Kidney glomerular epithelial cell (primary cell): ENCODE measurements around the gene FAM83G.
"Not testable (repeated sequence)": the region's sequence is repeated elsewhere in the genome, so short reads cannot be mapped to it uniquely, and the experiment has no call there.

Experiments
- DNase-seq: peaks from one replicate; lab custom pipeline; 2025; lab: John Stamatoyannopoulos, UW

FAM83G gene

GRCh38 chr17:19022747-19023146 is 18.2 kb upstream of the FAM83G start:
- DNase-seq = no peak

DNA sequence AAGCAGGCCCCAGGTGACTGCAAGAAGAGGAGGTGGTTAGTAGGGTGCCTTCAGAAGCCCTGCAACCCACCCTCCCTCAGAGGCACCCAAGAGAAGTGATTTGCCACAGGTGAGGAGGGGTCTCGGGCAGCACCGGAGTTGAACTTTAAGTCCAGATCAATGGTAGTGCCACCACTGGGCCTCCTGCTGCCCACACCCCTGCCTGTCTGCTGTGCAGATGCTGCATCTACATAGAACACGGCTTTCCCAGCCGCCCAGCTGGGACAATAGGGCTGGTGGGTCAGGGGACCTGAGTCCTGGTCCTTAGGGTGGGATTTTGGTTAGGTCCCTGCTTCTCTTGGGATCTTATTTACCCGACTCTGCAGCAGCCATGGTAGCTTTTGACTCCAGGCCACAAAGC is 17.6 kb upstream of the FAM83G start:
- no peak for DNase-seq

GRCh38 chr17:19021622-19022083 is 17.1 kb upstream of the FAM83G start:
- DNase-seq = no peak

- DNase-seq = not testable (repeated sequence)
Observed at GRCh38 chr17:19021011-19021621, 16.6 kb upstream of the FAM83G start.

- no peak for DNase-seq
Observed at GRCh38 chr17:19020016-19020415, 15.5 kb upstream of the FAM83G start.

DNA sequence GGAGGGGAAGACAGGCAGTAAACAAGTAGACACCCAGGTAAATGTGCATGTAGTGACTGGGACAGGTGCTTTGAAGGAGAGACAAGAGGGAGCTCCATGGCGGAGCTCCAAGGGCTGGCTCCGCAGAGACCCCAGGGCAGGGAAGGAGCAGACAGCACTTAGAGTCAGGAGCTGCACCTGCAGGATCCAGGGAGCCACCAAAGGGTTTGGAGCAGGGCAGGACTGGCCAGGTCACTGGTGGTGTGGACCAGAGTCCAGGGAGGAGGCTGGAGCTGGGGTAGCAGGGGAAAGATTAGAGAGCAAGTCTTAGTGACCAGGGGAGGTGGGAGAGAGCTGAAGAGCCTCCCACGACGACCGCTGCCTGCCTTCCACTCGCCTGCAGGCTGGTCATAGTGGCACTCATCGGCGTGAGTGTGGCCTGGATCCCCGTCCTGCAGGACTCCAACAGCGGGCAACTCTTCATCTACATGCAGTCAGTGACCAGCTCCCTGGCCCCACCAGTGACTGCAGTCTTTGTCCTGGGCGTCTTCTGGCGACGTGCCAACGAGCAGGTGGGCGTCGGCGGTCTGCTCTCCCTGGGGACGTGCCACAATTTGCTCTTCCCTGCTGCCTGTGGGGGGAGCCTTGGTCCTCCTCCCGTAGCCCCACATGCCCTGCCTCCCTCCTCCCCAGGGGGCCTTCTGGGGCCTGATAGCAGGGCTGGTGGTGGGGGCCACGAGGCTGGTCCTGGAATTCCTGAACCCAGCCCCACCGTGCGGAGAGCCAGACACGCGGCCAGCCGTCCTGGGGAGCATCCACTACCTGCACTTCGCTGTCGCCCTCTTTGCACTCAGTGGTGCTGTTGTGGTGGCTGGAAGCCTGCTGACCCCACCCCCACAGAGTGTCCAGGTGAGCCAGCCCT is 14.7 kb upstream of the FAM83G start:
- no peak for DNase-seq

DNA sequence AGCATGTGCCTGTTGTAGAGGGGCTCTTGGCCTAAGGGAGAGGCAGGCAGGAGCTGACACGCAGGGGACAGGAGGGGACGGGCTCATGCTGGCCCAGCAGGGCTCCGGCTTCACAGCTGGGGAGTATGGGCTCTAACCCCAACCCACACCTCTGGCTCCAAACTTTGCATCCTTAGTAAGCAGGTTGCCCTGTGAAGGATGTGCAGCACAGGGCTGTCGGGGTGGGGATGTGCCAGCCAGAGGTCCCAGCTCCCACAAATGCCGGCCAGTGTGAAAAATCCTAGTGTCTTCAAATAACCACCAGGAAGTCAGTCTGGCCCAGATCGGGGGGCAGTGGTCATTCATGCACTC is 14.0 kb upstream of the FAM83G start:
- no peak for DNase-seq

DNA sequence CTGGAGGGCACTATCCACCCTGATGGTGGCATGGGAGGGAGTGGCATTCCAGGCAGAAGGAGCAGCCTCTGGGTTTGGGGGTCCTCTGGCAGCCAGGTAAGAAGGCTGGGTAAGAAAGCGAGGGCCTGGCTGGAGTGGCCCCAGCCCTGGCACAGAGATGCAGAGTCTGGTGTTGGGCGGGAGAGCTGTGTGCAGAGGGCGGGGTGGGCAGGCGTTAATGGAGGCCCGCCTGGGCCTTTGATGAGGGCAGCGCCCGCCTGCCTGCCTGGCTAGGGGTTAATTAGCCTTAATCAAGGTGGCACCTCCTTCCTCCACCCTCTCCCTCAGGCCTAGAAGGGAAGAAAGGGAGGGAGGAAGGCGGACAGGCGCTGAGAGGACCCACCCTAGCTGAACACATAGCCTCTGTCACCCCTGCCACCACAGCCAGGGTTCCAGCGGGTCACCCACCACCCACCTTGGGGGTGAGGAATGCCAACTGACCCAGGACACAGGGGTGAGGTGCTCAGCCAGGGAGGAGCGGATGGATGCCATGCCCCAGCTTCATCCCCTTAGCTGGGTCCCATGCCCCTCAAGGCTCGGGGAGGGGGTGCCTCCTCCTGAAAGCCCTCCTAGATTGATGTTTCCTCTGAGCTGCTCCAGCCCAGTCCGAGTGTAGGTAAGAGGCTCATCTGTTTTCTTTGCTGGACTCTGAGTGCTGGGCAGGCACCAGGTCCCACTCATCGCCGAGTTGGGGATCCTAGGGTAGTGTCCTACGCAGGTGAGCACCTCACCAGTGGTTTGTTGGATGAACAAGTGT is 13.4 kb upstream of the FAM83G start:
- no peak for DNase-seq

DNA sequence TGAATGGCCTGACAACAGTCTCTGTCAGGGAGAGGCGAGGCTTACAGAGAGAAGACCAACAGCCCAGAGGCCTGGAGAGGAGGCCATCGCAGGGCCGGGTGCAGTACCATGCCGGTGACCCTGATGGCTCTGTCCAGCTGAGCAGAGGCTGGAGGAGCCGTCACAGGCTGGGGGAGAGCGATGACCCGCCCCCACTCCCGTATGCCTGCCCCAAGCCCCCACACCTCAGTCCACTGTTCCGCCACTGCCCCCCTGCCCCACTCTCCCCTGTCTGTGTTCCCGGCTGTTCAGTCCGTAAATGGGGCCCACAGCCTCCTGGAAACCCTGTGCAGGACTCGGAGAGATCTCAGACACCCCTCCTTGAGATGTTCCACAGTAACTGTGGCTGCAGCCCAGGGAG is 12.8 kb upstream of the FAM83G start:
- no peak for DNase-seq

- DNase-seq = no peak
Observed at GRCh38 chr17:19016881-19017280, 12.3 kb upstream of the FAM83G start.

DNA sequence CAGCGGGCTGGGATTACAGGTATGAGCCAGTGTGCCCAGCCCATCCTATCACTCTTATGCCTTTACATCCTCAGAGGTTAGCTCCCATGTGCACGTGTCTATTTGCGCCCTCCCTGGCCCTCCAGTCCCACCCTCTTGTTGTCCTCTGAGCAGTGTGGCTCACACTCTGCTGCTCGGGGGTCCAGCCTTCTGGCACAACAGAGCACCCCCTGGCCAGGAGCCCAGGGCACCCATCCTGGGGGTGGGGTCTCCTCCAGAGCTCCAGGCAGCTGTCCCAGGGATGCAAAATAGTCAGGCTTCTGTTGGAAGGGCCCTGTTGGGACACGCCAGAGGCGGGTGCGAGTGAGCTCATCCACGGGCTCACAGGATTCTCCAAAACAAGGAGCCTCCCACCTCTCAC is 11.7 kb upstream of the FAM83G start:
- DNase-seq = no peak

GRCh38 chr17:19015428-19015827 is 10.9 kb upstream of the FAM83G start:
- no peak for DNase-seq

- no peak for DNase-seq
Observed at GRCh38 chr17:19014628-19015215, 10.2 kb upstream of the FAM83G start.

- DNase-seq = no peak
Observed at GRCh38 chr17:19013806-19014627, 9.5 kb upstream of the FAM83G start.

DNA sequence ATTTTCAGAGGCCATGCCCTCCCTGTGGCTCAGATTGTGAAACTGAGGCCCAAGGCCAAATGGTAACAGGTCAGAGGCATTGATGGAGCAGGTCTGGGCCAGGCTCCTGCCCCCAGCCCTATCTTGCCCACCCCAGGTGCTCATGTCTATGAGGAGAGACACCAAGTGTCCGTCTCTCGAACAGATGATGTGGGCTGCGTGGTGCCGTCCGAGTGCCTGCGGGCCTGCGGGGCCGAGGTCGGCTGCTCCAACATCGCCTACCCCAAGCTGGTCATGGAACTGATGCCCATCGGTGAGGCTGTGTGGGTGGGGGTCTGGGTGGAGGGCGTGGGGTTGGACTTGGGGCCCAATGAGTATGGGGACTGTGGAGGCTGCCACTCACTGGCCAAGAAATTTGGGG is 8.7 kb upstream of the FAM83G start:
- no peak for DNase-seq

DNA sequence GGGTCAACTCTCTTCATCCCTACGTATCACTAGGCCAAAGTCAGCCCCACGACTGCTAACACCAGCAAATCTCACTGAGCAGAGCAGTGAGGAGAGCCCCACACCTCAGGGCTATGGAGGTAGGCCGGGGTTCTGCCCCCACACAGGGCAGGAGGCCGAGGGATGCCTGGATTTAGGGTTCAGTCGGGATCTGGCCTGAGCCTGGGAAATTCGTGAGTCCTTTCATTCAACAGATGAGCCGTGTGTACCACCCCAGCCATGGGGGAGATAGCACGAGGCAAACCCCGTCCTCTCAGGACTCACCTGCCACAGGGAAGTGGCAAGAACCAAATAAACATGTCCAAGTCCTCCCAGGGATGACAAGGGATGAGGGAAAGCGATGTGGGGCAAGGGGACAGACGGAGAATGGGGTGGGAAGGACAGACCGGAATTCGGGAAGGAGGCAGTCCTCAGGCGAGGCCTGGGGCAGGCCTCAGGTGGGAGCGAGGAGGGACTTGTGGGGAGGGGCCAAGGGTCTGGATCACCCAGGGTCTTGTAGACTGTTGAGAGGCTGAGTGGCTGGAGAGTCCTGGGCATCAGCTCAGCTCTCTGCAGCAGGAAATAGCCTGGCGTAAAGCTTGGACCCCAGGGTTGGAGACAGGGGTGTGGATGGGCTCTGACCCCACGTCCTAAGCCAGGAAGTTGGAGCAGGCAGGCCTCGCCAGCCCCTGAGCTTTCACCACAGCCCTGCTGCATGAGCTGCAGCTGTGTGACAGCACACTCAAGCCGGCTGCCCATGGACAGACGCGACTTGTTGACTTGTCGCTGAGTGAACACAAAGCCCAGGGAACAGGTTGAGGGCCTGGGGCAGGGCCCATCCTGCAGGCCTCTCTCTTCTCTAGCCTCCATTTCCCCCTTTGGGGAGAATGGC is 7.9 kb upstream of the FAM83G start:
- DNase-seq = no peak

- DNase-seq = no peak
Observed at GRCh38 chr17:19011581-19011980, 7.0 kb upstream of the FAM83G start.

GRCh38 chr17:19010729-19011505 is 6.4 kb upstream of the FAM83G start:
- DNase-seq = no peak

GRCh38 chr17:19009970-19010369 is 5.4 kb upstream of the FAM83G start:
- no peak for DNase-seq

- no peak for DNase-seq
Observed at GRCh38 chr17:19006698-19007097, 2.1 kb upstream of the FAM83G start.
